Activated CD4-positive, alpha-beta T cell treated with anti-CD3 and anti-CD28 coated beads, Interleukin-2, amount 10 ng/mL, durations not matched to agents 7 days and 5 days (primary cell): ENCODE measurements around the gene RIMBP2. TPM values are rescaled to one million over a fixed set of nuclear protein-coding genes. Genes with fewer than 3 reads are reported as not detected.

Source experiments
- CTCF ChIA-PET: fragments of 350-600 bp; sonication (Branson Sonifier 250); formaldehyde crosslinking; loops from one replicate; lab custom pipeline; 2021; ENCODE audit warnings: antibody characterized with exemption; lab: Charles Lee
- POLR2A ChIA-PET: fragments of 350-600 bp; sonication (Branson Sonifier 250); formaldehyde crosslinking; loops from one replicate; lab custom pipeline; 2021; ENCODE audit warnings: antibody characterized with exemption; lab: Charles Lee
- DNase-seq: peaks from one replicate; pipeline ENCODE4 v3.0.0-alpha.2; 2020
- H3K27ac Mint-ChIP-seq: one replicate; pipeline ENCODE4 v1.8.0; 2021; ENCODE audit warnings: mild to moderate bottlenecking, moderate library complexity, mixed read lengths
- H3K27me3 Mint-ChIP-seq: one replicate; pipeline ENCODE4 v1.8.0; 2021; ENCODE audit warnings: mixed read lengths
- H3K36me3 Mint-ChIP-seq: one replicate; pipeline ENCODE4 v1.8.0; 2021; ENCODE audit warnings: low read depth, mixed read lengths
- H3K4me1 Mint-ChIP-seq: one replicate; pipeline ENCODE4 v1.8.0; 2021; ENCODE audit warnings: mixed read lengths
- H3K4me3 Mint-ChIP-seq: one replicate; pipeline ENCODE4 v1.8.0; 2021; ENCODE audit warnings: mild to moderate bottlenecking, moderate library complexity, mixed read lengths
- H3K9me3 Mint-ChIP-seq: one replicate; pipeline ENCODE4 v1.8.0; 2021; ENCODE audit warnings: mixed read lengths
- total RNA-seq, 2 experiments: library from RNA; stranded (reverse); gene quantifications; one replicate each; pipeline ENCODE4 v1.2.3, GENCODE V29; 2021

RIMBP2 gene
- total RNA-seq, 2 experiments from 2014 or later, result not detected

- H3K9me3 Mint-ChIP-seq, result no peaks in the 10 kb centered on the region
- no peak for DNase-seq
- no peaks in the 10 kb centered on the region for H3K36me3 Mint-ChIP-seq
- ChIA-PET CTCF (no interaction called here), POLR2A (no interaction called here)
- no peaks in the 10 kb centered on the region for H3K4me1 Mint-ChIP-seq
- H3K27ac Mint-ChIP-seq, result no peak overlapping the region
- H3K4me3 Mint-ChIP-seq, result no peak overlapping the region
- no peaks in the 10 kb centered on the region for H3K27me3 Mint-ChIP-seq
These were observed 228.3 kb downstream of the RIMBP2 start for GRCh38 chr12:130487636-130488357.

- H3K36me3 Mint-ChIP-seq, result no peaks in the 10 kb centered on the region
- ChIA-PET POLR2A (no interaction called here), CTCF (no interaction called here)
- H3K9me3 Mint-ChIP-seq, result no peaks in the 10 kb centered on the region
- no peak overlapping the region for H3K27ac Mint-ChIP-seq
- no peaks in the 10 kb centered on the region for H3K27me3 Mint-ChIP-seq
- no peak for DNase-seq
- no peaks in the 10 kb centered on the region for H3K4me1 Mint-ChIP-seq
- H3K4me3 Mint-ChIP-seq, result no peak overlapping the region
These were observed 229.1 kb downstream of the RIMBP2 start for GRCh38 chr12:130486891-130487416.

- no peak overlapping the region for H3K27ac Mint-ChIP-seq
- H3K36me3 Mint-ChIP-seq, result no peaks in the 10 kb centered on the region
- H3K4me3 Mint-ChIP-seq, result no peak overlapping the region
- CTCF ChIA-PET, result no interaction called here
- H3K9me3 Mint-ChIP-seq, result no peaks in the 10 kb centered on the region
- no peaks in the 10 kb centered on the region for H3K27me3 Mint-ChIP-seq
- DNase-seq, result no peak
- POLR2A ChIA-PET, result no interaction called here
- no peaks in the 10 kb centered on the region for H3K4me1 Mint-ChIP-seq
These were observed 230.0 kb downstream of the RIMBP2 start for GRCh38 chr12:130486146-130486435.

GRCh38 chr12:130485291-130486145, 230.6 kb downstream of the RIMBP2 start:
- Mint-ChIP-seq H3K27ac (no peak overlapping the region), H3K4me1 (no peaks in the 10 kb centered on the region), H3K9me3 (no peaks in the 10 kb centered on the region), H3K36me3 (no peaks in the 10 kb centered on the region), H3K27me3 (no peaks in the 10 kb centered on the region), H3K4me3 (no peak overlapping the region)
- no peak for DNase-seq
- ChIA-PET CTCF (no interaction called here), POLR2A (no interaction called here)

GRCh38 chr12:130484221-130484620, 231.9 kb downstream of the RIMBP2 start:
- no peaks in the 10 kb centered on the region for H3K36me3 Mint-ChIP-seq
- DNase-seq, result no peak
- H3K4me3 Mint-ChIP-seq, result no peak overlapping the region
- ChIA-PET CTCF (no interaction called here), POLR2A (no interaction called here)
- H3K9me3 Mint-ChIP-seq, result no peaks in the 10 kb centered on the region
- H3K27ac Mint-ChIP-seq, result no peak overlapping the region
- no peaks in the 10 kb centered on the region for H3K27me3 Mint-ChIP-seq
- no peaks in the 10 kb centered on the region for H3K4me1 Mint-ChIP-seq

GRCh38 chr12:130483616-130484180, 232.4 kb downstream of the RIMBP2 start:
- H3K36me3 Mint-ChIP-seq, result no peaks in the 10 kb centered on the region
- no peak for DNase-seq
- H3K27ac Mint-ChIP-seq, result no peak overlapping the region
- no peak overlapping the region for H3K4me3 Mint-ChIP-seq
- H3K27me3 Mint-ChIP-seq, result no peaks in the 10 kb centered on the region
- ChIA-PET POLR2A (no interaction called here), CTCF (no interaction called here)
- no peaks in the 10 kb centered on the region for H3K4me1 Mint-ChIP-seq
- H3K9me3 Mint-ChIP-seq, result no peaks in the 10 kb centered on the region

GRCh38 chr12:130482448-130482847, 233.7 kb downstream of the RIMBP2 start:
- ChIA-PET CTCF (no interaction called here), POLR2A (no interaction called here)
- no peak overlapping the region for H3K4me3 Mint-ChIP-seq
- no peaks in the 10 kb centered on the region for H3K27me3 Mint-ChIP-seq
- no peaks in the 10 kb centered on the region for H3K9me3 Mint-ChIP-seq
- H3K27ac Mint-ChIP-seq, result no peak overlapping the region
- no peaks in the 10 kb centered on the region for H3K36me3 Mint-ChIP-seq
- no peak for DNase-seq
- H3K4me1 Mint-ChIP-seq, result no peaks in the 10 kb centered on the region

GRCh38 chr12:130481392-130481879, 234.7 kb downstream of the RIMBP2 start:
- Mint-ChIP-seq H3K36me3 (no peaks in the 10 kb centered on the region), H3K4me3 (no peak overlapping the region), H3K4me1 (no peaks in the 10 kb centered on the region), H3K9me3 (no peaks in the 10 kb centered on the region), H3K27me3 (no peaks in the 10 kb centered on the region), H3K27ac (no peak overlapping the region)
- ChIA-PET CTCF (no interaction called here), POLR2A (no interaction called here)
- DNase-seq, result no peak

GRCh38 chr12:130480887-130481286, 235.2 kb downstream of the RIMBP2 start:
- no peak overlapping the region for H3K4me3 Mint-ChIP-seq
- CTCF ChIA-PET, result no interaction called here
- H3K27me3 Mint-ChIP-seq, result no peaks in the 10 kb centered on the region

GRCh38 chr12:130480231-130480630, 235.9 kb downstream of the RIMBP2 start:
- no peak for DNase-seq
- ChIA-PET CTCF (no interaction called here), POLR2A (no interaction called here)
- H3K27ac Mint-ChIP-seq, result no peak overlapping the region
- no peaks in the 10 kb centered on the region for H3K4me1 Mint-ChIP-seq
- no peak overlapping the region for H3K4me3 Mint-ChIP-seq
- no peaks in the 10 kb centered on the region for H3K27me3 Mint-ChIP-seq
- H3K9me3 Mint-ChIP-seq, result no peaks in the 10 kb centered on the region
- H3K36me3 Mint-ChIP-seq, result no peaks in the 10 kb centered on the region

More at GRCh38 chr12:130480887-130481286, 235.2 kb downstream of the RIMBP2 start:
- DNase-seq, result no peak
- Mint-ChIP-seq H3K36me3 (no peaks in the 10 kb centered on the region), H3K9me3 (no peaks in the 10 kb centered on the region), H3K27ac (no peak overlapping the region), H3K4me1 (no peaks in the 10 kb centered on the region)
- POLR2A ChIA-PET, result no interaction called here

GRCh38 chr12:130479401-130480125, 236.5 kb downstream of the RIMBP2 start:
- Mint-ChIP-seq H3K4me3 (no peak overlapping the region), H3K27me3 (no peaks in the 10 kb centered on the region), H3K27ac (no peak overlapping the region), H3K9me3 (no peaks in the 10 kb centered on the region), H3K4me1 (no peaks in the 10 kb centered on the region), H3K36me3 (no peaks in the 10 kb centered on the region)
- ChIA-PET CTCF (no interaction called here), POLR2A (no interaction called here)
- no peak for DNase-seq

GRCh38 chr12:130478786-130479185, 237.3 kb downstream of the RIMBP2 start:
- CTCF ChIA-PET, result no interaction called here
- Mint-ChIP-seq H3K9me3 (no peaks in the 10 kb centered on the region), H3K4me3 (no peak overlapping the region), H3K27me3 (no peaks in the 10 kb centered on the region), H3K27ac (no peak overlapping the region), H3K36me3 (no peaks in the 10 kb centered on the region), H3K4me1 (no peaks in the 10 kb centered on the region)
- DNase-seq, result no peak
- POLR2A ChIA-PET, result no interaction called here
